DMS 273 treated with DMSO at 0.1 percent for 48 hours (cell line): ENCODE data around the gene AKT1.

Source experiments
- DNase-seq: peaks from one replicate; lab custom pipeline; 2025; lab: John Stamatoyannopoulos, UW

AKT1 gene

DNA sequence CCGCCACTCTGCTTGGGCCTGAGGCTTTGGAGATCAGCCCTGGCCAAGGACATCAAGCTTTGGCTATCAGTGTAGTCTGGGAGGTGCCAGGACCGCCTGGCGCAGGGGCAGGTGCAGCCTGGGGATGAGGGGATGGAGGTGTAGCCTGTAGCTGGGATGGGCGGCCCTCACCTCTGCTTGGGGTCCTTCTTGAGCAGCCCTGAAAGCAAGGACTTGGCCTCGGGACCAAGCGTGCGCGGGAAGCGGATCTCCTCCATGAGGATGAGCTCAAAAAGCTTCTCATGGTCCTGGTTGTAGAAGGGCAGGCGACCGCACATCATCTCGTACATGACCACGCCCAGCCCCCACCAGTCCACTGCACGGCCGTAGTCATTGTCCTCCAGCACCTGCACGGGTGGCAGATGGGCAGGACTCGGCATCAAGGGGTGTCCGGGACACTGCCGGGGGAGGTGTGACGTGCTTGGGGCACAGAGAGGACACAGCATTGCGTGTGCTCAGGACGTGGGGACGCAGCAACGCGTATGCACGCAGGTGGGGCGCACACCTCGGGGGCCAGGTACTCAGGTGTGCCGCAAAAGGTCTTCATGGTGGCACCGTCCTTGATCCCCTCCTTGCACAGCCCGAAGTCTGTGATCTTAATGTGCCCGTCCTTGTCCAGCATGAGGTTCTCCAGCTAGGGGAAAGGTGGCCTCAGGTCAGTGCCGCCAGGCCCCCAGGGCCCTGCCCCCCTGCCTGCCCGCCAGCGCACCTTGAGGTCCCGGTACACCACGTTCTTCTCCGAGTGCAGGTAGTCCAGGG is 22.6 kb downstream of the AKT1 start:
- no peak for DNase-seq

DNA sequence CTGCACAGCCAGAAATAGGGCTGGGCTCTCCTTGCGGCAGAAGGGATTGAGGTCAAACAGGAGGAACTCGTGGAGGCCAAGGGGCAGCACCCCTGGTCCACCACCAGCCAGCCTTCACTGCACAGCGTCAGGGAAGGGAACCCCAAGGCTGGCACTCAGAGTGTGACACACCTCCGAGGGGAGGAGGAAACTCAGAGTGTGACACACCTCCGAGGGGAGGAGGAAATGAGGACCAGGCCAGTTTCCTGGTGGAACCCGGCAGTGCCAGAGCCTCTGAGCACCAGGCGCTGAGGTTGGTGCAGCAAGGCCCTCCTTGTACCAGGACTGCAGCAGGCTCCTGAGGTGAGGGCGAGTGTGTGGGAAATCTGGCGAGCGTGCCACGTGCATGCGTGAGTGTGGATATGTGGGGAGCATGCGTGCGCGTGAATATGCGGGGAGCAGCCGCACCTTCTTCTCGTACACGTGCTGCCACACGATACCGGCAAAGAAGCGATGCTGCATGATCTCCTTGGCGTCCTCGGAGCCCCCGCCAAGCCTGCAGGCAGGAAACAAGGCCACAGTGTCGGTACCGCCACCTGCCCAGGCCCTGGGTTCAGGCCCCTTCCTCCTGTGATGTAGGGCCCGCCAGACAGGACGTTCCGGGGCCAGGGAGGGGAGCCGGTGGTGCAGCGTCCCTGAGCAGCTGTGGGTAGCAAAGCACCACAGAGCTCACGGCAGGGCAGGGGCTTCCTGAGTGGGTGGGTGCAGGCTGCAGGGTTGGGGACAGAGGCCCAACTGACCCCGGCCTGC is 23.4 kb downstream of the AKT1 start:
- DNase-seq = no peak

DNA sequence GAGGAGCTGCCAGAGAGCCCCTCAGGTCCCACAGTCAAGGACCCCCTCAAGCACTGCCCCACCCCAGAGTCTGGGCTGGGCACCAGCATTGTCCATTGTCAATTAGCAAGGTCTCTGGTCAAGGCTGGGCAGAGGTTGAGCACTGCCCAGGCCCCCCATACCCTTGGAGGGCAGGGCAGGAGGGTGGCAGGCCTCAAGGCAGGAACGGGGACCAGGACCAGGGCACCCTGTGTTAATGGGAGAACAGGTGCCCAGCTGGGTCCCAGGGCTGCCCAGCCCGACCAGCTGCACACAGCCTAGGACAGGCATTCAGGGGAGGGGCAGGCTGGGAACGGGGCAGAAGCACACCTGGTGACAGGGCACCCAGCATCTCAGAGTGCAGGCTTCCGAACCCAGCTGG is 24.2 kb downstream of the AKT1 start:
- no peak for DNase-seq

DNA sequence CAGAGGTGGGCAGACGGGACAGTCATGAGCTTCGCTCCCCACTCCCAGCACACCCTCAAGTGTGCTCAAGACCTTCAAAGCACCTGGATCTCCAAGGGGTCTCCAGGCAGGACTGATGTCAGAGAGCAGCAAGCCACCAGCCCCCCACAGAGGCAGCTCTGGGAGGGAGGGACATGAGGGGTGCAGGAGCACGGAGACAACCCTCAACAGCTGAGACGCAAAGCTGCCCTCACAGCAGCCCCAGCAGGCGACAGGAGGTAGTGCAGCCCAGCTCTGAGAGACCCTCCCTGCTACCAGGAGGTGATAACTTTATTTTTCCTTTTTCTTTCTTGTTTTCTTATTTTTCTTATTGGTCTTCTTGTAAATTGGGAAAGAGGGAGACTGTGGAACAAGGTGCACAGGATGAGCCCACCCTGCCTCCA is 24.7 kb downstream of the AKT1 start:
- no peak for DNase-seq

DNA sequence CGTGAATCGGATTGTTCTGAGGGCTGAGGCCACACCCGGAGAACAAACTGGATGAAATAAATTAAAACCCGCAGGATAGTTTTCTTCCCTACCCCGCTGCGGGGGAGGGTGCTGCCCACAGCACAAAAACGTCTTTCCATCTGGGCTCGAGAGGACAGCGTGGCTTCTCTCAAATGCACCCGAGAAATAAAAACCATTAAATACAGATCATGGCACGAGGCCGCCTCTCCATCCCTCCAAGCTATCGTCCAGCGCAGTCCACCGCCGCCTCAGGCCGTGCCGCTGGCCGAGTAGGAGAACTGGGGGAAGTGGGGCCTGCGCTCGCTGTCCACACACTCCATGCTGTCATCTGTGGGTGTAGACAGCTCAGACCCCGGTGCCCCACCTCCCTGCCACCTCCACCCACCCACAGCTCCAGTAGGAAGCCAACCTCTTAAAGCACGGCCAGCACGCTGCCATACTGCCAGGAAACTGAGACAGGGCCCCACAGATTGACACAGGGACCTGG is 25.4 kb downstream of the AKT1 start:
- no peak for DNase-seq

DNA sequence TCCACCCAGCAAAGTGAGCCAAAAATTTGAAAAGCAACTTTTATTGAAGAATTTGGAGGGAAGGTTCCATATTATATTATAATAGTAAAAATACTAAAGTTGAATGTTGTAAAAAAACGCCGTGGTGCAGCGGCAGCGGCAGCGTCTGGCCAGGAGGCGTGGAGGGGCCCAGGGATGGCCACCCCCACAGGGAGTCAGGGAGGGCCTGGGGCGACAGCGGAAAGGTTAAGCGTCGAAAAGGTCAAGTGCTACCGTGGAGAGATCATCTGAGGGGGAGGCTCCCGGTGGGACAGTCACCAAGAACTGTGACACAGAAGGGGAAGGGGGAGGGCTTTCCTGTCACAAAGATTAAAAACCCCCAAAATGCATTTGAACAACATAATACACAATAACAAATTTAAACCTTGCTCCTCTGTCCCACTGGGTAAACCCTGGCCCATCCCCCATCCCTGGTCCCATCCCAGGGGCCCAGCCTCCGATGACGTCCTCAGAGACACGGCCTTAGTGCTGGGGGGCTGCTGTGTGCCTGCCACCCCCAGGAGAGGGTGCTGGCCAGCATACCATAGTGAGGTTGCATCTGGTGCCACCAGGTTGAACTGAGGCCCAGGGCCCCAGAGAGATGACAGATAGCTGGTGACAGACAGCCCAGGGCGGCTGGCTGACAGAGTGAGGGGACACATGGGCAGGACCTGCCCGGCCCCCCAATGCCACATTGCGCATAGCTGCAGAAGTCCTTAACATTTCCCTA is 26.1 kb downstream of the AKT1 start:
- no peak for DNase-seq

DNA sequence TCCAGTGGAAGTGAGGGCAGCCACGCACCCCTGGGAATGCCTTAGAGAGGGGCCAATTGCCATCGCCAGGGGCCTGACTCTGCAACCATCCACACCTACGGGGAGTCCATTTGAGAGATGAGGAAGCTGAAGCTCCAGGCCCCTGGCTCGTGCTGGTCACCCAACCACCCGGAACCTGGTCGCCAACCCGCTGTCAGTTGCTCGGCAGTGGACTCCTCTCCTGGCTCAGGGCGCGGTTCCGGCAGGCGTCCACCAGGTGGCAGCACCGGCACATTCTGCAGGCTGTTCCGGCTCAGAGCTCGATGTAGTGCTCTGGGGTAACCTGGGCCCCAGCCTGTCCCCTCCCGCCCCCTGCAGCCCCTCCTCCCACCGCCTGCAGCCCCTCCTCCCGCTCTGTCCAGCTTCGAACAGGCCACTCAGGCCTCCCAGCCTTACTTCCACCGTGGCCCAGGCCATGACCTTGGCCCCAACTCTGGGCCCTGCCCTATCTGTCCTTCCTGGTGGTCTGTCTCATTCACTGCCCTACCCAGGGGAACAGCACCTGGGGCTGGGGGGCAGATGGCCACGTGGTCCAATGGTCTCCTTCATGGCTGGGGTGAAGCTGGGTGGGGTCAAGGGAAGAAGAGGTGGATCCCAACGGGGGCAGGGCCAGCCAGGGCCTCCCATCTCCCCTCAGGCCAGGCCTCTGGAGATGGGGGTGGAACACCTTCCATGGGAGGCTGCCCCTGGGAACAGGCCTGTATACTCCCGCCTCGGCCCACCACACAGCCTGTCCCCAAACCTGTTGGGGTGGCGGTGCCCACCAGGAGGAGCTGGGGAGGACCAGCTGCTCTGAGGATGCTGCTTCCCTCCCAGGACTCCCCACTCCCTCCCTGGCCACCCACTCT is 26.9 kb downstream of the AKT1 start:
- peak; percentile 55 for DNase-seq

DNA sequence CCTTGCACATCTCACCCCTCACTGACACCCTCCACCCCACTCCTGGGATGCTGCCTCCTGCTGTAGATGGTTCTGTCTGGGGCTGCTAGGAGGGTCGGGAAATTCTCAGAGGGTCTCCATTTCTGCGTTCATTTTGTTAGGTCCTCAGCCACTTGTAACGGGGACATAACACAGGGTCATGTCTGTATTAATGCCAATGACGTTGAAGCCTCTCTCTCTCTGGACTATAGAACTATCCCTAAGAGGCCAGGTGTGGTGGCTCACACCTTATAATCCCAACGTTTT is 28.0 kb downstream of the AKT1 start:
- no peak for DNase-seq

DNA sequence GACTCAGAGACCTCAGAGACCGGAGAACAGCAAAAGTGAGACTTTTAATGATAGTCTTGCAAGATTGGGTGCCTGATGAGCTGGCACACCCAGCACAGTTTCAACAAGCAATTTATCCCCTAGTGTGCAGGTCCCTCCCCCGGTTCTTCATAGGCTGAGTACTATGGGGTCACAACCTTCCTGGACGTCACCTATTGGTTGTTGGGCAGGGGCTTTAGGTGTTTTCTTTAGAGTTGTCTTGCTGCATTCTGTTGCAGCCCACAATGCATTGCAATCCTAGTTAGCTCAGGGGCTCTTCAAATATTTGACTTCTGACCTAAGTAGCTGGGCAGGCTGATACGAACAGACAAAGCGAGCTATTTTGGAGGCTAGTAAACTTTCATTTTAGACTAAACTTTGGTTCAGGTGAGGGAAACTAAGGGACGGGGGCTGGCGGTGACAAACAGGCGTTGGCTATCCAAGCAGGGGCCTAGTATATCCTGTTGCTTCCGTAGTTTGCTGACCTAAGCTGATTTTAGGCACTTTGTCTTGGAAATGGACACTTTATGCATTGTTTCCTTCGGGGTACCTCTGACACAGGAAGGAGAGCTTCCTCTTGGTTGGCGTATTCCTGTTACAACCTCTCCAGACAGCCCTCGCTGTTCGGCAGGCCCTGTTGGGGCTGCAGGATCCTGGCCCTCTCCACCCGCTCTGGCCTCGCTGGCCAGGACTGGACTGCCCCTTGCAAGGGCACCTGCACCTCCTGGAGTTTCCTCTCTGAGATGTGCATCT is 28.5 kb downstream of the AKT1 start:
- no peak for DNase-seq

DNA sequence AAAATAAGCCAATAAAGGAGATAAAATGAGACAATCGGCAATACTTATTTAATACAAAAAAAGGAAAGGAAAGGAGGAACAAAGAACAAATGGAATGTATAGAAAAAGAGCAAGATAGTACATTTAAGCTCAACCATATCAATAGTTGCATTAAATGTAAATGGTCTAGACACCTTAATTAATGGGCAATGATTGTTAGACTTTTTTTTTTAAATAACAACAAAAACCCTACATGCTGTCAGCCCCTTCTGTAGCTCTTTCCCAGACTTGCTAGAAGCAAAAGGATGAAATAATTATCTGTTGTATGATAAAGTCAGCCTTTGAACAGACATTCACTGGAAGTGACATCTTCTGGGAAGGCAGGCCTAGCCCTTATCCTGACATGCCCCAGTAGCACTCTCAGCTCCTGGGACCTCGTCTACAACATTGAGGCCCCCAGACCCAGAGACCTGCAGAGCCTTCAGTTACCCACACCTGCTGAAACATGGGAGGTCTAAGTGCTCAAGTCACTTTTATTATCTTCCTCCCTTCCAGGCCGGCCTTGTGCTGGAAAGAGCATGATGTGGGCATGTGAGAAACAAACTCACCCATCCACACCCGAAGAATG is 29.2 kb downstream of the AKT1 start:
- no peak for DNase-seq

DNA sequence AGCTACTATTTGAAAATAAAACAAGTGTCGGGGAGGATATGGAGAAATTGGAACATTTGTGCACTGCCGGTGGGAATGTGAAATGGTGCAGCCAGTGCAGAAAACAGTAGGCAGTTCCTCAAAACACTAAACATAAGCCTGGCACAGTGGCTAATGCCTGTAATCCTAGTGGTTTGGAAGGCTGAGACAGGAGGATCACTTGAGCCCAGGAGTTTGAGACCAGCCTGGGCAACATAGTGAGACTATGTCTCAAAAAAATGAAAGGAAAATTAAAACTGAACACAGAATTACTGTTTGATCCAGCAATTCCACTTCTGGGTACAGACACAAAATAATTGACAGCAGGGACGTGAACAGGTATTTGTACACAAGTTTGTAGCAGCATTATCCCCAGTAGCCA is 30.0 kb downstream of the AKT1 start:
- DNase-seq = no peak

DNA sequence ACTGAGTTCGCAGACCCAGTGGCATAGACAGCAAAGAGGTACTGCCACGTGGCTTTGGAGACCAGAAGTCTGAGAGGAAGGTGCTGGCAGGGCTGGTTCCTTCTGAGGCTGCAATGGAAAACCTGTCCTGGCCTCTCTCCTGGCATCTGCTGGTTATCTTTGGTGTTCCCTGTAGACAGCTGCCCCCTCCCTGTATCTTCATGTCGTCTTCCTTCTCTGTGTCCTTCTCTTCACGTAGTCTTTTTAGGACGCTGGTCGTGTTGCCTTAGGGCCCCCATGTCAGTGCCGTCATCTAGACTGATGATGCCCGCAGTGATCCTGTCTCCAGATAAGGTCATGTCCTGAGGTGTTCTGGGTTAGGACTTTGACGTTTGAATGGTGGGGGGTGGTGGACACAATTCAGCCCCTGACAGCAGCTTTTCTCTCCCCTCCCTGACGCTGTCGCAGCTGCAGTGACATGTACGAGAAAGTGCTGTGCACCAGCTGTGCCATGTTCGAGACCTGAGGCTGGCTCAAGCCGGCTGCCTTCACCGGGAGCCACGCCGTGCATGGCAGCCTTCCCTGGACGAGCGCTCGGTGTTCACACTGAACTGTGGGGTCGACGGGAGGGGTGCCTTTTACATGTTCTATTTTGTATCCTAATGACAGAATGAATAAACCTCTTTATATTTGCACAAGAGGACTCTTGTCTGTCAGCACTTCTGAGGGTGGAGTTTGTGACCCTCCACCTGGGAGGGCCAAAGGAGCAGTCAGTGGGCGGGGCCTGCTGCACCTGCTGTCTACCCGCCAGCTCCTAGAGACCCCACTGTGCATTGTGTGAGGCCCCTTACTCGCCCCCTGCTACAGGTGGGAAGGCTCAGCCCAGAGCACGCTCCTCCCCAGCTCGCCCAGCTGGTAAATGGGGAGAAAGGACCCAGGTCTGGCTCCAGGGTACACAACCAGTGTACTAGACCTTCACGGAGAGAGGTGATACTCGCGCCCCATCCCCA is 36.3 kb downstream of the AKT1 start:
- DNase-seq = no peak

DNA sequence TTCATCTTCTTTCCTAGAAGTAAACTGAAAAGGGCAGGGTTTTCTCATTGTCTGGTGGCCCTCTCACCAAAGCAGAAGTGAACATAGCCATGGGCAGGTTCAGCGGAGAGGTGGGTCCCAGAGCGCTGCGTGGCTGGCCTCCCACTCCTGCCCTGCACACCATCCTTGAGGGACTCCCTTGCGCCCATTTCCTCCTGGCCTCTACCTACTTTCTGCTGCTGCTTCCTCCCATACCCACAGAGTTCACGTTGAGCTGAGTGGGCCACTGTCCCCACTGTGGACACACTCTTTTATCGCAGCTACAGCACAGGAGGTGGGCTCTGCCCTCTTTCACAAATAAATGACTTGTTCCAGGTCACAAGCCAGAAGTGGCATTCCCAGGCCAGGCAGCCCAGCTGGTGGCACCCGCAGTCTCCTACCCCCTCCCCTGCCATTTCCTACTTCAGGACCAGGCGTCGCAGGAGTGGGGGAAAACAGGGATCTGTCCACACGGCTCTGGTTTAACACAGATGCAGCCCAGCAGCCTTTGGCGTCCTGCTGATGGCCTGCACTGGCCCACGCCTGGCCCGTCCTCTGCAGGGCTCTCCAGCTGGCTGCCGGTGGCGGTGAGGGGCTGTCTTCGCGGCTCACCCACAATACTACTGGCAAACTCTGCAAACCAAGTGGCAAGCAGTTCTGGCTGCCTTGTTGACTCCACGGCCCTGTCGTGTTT is 37.7 kb downstream of the AKT1 start:
- no peak for DNase-seq

DNA sequence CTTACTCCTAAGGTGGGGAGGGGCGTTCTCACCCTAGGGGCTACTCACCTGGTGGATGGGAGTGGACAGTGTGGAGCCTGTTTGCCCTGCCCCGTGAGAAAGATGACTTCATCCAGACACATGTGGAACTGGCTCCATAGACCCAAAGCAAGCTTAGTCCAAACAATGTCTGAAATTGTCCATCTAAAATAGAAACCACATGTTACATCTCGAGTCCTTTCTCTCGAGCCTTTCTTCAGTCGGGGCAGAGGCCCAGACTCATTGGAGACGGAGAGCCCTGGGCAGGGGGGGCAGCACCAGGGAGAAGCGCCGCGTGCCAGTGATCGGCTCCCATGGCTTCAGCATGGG is 38.3 kb downstream of the AKT1 start:
- DNase-seq = no peak

DNA sequence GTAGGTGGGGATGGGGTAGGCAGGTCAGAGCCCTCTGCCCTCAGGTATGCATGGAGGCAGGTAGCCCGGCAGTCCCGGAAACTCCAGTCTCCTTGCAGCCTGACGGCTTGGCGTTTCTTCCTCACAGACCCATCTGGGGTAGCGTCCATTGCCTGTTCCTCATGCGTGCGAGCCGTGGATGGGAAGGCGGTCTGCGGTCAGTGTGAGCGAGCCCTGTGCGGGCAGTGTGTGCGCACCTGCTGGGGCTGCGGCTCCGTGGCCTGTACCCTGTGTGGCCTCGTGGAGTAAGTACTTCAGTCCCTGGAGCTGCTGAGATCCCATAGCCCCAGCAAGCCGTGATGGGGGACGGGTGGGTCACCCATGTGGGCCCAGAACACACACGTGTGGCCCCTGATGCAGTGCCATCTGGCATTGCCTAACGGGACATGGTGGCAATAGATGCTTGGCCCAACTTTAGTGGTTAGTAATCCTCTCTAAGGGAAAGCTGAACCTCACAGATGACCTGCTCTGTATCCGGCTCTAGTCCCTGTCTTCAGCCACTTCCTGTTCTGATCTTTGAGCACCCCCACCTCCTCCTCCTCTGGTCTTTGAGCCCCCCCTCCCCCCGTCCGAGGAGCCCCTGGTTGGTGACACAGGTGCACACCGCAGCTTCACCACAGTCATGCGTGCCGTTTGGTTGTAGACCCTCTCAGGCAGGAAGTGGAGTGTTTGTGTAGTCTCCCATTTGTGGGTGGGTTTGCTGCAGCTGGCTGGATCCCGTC is 38.9 kb downstream of the AKT1 start:
- DNase-seq = no peak

DNA sequence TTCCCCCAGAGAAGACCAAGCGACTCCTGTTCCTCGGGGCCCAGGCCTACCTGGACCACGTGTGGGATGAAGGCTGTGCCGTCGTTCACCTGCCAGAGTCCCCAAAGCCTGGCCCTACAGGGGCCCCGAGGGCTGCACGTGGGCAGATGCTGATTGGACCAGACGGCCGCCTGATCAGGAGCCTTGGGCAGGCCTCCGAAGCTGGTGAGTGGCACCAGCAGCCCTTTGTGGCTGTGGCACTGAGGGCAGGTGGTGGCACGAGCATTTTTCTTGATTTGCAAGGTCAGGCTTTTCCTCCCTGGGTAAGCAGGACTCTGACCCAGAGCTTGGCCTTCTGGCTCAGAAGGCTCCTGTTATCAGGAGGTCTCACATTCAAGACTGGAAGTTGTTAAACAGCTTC is 39.9 kb downstream of the AKT1 start:
- DNase-seq = no peak

DNA sequence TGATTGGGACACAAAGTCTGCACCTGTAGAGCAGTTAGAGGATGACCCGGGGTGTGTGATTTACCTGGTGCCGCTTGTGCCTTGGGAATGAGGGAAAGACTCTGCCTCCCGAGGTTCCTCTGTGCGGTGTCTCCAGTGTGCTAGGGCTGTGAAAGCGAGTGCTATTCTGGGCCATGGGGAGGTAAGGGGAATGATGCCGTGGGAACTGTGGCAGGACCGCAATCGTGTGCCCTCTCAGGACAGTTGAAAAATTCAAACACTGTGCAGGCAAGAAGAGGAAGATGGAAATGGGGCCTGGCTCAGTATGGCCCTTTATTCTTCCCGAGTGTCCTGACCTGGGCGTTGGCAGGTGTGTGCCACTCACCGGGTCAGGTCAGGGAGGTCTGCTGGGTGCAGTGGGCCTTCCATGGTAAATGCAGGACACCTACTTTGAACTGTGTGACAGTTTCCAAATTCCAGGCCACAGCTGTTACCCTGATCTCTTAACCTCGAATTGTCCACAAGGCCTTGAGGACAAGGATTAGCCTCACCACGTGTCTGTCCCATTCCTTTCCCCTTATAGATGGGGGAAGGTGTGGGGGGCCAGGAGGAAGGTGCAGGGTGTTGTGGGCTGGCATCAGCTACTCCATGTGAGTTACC is 41.2 kb downstream of the AKT1 start:
- DNase-seq = no peak
